HG03571 (cell line): ENCODE measurements around the gene MAP2K3.
"Not testable (repeated sequence)": the region's sequence is repeated elsewhere in the genome, so short reads cannot be mapped to it uniquely, and the experiment has no call there.

Source experiments
- ATAC-seq: cut with Tn5 transposase; IDR thresholded peaks from one replicate; pipeline ENCODE4 v1.9.1; 2021; ENCODE audit not compliant: unreplicated experiment

MAP2K3 gene

GRCh38 chr17:21310061-21310765 is 25.7 kb downstream of the MAP2K3 start:
- not testable (repeated sequence) for ATAC-seq

- not testable (repeated sequence) for ATAC-seq
Observed at GRCh38 chr17:21310766-21311602, 26.5 kb downstream of the MAP2K3 start.

DNA sequence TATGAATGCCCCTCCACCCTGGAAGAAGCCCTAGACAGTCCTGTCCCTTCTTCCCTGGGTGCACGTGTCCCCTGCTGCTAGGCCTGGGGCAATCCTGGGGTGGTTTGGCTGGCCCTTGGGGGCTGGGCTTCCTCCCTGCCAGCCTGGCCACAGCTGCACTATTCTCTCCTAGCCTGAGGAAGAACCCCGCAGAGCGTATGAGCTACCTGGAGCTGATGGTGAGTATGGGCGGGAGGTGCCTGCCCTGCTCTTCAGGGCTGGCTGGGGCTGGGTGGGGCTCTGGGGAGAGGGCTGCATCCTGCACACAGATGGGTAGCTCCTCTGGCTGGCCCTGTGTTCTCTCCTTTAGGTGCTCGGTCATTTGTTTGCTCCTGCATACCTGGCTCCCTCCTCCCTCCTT is 28.8 kb downstream of the MAP2K3 start:
- ATAC-seq: no peak

DNA sequence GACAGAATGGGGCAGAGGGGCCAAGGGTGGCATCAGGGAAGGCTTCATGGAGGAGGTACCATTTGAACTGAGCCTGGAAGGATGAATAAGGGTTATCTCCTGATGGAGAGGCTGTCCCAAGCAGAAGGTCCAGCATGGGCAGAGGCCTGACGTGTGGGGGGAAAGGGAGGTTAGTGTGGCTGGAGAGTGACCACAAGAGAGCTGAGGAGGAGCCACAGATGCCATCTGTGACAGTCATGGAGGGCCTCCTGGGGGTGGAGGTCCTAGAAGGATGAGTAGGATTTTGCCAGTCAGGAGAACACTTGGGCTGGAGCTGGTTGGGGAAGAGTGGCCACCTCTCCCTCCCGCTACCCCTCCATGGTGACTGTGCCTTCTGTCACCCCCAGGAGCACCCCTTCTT is 29.2 kb downstream of the MAP2K3 start:
- not testable (repeated sequence) for ATAC-seq

DNA sequence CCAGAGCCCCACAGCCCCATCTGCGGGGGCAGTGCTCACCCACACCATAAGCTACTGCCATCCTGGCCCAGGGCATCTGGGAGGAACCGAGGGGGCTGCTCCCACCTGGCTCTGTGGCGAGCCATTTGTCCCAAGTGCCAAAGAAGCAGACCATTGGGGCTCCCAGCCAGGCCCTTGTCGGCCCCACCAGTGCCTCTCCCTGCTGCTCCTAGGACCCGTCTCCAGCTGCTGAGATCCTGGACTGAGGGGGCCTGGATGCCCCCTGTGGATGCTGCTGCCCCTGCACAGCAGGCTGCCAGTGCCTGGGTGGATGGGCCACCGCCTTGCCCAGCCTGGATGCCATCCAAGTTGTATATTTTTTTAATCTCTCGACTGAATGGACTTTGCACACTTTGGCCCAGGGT is 29.8 kb downstream of the MAP2K3 start:
- ATAC-seq: not testable (repeated sequence)

DNA sequence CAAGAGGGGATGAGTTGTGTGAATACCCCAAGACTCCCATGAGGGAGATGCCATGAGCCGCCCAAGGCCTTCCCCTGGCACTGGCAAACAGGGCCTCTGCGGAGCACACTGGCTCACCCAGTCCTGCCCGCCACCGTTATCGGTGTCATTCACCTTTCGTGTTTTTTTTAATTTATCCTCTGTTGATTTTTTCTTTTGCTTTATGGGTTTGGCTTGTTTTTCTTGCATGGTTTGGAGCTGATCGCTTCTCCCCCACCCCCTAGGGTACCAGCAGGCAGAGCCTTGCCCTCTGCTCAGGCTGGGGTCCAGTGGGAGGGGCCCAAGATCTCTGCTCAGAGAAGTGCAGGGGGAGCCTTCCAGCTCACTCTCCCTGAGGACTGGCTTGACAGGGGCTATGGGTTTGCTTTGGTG is 30.2 kb downstream of the MAP2K3 start:
- ATAC-seq: not testable (repeated sequence)

DNA sequence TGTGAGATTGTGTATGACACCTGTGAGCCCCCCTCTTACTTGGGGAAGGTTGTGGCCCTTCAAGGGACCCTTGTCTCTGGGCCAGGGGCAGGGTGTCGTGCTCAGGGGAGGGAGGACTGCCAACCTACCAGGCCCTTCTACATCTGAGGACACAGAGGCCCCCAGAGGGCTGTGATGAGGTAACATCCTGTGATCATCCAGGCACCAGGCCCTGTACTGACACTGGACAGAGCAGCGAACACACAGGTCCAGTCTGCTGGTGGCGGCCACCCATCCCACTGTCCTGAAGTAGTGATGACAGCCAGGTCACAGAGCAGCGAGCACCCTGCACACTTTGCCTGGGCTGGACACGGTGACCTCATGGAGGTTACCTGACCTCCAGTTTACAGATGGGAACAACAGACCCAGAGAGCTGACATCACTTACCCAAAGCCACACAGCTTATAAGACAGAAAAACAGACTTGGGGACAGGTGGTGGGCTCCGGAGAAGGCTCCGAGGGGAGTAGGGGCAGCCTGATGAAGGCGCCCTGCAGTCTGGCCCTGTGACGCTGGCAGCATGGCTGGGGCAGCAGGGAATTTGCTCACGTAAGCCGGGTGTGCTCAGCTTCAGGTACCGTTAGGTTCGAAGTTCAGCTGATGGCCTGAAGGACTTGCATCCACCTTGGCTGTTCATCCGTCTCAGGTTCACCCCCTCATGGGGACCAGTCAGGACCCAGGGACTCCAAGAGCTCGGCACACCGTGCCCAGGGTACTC is 30.9 kb downstream of the MAP2K3 start:
- not testable (repeated sequence) for ATAC-seq

- not testable (repeated sequence) for ATAC-seq
Observed at GRCh38 chr17:21316212-21316886, 31.8 kb downstream of the MAP2K3 start.

DNA sequence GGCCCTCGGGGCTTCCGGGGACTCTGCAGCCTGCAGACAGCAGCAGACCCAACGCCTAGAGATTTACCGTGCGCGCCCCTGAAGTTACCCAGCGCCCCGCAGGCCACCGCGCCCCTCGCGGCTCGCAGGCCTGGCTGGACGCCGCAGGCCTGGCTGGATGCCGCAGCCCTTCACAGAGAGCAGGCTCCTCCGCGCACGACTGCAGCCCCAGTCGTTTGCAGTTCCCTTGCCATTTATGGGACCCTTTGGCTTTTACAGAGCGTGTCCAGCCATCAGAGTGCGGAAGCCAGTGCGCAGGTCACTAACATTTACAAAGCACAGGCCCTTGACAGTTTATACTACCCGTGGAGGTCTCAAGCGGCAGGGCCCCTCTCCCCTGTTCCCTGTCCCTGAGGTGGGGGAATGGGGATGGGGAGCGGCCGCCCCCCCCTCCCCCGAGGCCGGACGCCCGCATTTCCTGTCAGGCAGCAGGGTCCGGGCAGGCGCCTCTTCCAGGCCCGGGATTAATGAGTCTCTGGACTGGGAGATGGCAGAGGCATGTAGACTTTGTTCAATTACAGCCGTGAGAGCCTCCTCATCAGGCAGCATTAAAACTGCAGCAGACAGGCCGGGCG is 32.5 kb downstream of the MAP2K3 start:
- not testable (repeated sequence) for ATAC-seq

- ATAC-seq: not testable (repeated sequence)
Observed at GRCh38 chr17:21317821-21318220, 33.3 kb downstream of the MAP2K3 start.

GRCh38 chr17:21318439-21318838 is 33.9 kb downstream of the MAP2K3 start:
- no peak for ATAC-seq

- not testable (repeated sequence) for ATAC-seq
Observed at GRCh38 chr17:21318856-21319255, 34.3 kb downstream of the MAP2K3 start.

DNA sequence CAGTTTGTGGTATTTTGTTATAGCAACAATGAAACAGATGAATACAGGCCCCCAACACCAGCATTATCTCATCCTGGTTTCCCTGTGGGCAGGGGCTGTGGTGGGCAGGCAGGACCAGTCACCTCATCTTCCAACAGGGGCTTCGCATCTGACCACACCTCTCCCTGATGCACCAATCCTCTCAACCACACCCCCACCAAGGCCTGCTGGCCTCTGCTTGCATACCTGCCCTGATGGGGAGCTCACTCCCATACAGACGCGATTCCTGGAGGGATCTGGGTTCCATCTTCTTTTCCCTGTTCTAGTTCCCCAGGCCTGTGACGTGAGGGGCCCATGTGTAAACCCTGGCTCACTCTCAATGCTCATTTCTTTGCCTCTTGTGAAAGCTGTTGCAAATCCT is 34.7 kb downstream of the MAP2K3 start:
- ATAC-seq: not testable (repeated sequence)

- not testable (repeated sequence) for ATAC-seq
Observed at GRCh38 chr17:21319686-21320375, 35.3 kb downstream of the MAP2K3 start.

DNA sequence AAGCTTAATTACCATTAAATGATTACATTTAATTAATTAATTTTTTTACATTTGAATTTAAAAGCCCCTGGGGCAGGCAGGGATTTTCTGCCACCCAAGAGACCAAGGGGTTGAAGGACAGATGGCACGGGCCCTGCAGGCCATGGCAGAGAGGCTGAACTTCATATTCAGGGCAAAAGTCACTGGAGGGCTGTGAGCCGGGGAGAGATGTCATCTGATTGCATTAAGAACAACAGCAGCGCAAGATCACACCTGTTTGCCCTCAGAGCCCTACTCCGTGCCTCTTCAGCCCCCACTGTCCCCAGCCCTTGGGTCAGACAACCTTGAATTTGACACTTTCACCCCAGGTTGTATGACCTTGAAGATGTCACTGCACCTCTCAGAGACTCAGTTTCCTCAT is 35.9 kb downstream of the MAP2K3 start:
- not testable (repeated sequence) for ATAC-seq

GRCh38 chr17:21321061-21321460 is 36.5 kb downstream of the MAP2K3 start:
- ATAC-seq: not testable (repeated sequence)

- not testable (repeated sequence) for ATAC-seq
Observed at GRCh38 chr17:21321744-21322191, 37.3 kb downstream of the MAP2K3 start.

DNA sequence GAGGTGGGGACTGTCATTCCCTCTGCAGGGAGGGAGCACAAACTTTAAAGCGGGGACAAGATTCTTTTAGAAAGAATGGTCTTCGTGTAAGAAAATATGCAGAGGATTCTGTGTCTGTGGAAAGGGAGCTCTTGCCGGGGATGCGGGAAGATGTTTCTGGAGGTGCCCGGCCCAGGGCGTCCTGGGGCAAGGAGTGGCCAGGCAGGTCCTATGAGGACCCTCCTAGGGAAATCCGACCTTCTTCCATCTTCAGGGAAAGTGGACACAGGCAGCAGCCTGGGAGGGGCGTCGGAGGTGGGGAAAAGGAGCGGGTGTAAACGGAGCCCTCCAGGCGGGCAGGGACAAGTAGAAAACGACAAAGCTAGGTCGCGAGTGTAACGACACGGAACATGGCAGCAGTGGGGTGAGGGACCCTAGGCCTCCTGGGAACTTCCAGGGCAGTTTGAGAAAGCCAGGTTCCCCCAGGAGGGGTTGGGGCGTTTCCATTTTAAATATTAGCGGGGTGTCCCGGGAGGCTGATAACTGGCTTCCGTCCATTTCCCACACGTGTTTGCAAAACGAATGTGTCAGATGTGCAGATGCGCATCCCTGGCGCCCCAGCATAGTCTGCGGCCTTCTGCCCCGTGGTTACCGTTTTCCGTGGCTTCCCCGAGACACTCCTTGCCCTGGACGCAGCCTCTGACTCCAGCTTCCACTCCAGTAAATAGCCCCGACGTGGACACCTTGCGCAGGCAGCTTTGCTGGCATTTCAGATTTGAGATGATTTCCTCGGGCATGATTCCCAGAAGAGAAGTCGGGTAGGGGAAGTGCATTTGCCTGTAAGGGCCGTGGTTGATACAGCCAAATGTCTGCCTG is 39.0 kb downstream of the MAP2K3 start:
- ATAC-seq: not testable (repeated sequence)

DNA sequence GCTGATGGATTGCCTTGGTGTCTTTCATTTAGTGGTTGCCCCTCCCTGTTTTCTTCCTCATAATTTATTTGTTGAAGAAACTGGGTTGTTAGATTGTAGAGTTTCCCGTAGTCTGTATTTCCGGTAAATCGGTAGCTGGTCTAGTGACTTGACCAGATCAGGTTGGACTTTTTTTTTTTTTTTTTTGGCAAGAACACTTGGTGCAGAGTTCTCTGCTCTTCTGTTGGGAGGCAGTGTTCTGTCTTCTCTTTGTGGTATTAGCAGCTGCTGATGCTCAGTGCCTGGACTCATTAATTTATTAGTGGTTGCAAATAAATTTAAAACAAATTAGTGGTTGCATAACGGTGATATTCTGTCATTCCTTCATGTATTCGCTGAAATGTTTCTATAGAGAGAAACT is 40.2 kb downstream of the MAP2K3 start:
- not testable (repeated sequence) for ATAC-seq
